GM19035 (cell line): ENCODE measurements around the gene LCE1D.

Experiments
- ATAC-seq: cut with Tn5 transposase; IDR thresholded peaks from one replicate; pipeline ENCODE4 v1.9.1; 2021; ENCODE audit not compliant: unreplicated experiment

The LCE1D gene, protein sequence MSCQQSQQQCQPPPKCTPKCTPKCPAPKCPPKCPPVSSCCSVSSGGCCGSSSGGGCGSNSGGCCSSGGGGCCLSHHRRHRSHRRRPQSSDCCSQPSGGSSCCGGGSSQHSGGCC

DNA sequence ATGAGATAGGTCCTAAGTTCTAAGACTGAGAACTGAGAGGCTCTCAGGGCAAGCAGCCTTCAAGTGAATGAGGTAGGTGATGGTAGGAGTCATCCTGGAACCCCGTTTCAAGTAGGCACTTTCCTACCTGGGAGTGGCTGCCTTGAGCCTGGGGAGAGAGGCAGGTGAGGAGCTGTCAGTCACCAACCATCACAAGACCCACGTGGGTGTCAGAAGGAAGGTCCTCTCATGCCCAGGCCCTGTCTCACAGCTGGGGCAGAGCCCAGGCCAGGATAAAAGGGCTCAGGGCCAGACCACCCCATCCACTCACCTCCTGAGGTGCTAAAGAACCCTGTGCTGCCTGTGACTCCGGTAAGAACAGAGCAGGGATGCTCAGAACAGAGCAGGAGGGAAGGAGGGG, at the start of gene LCE1D:
Gene LCE1D (plus strand): TSS at position 301 of the 400 bp plus-strand sequence. CDS start 1,074 bp downstream, outside the sequence.
- no peak for ATAC-seq

GRCh38 chr1:152747831-152748230, 48.7 kb upstream of the LCE1D start:
- no peak for ATAC-seq

- no peak for ATAC-seq
Observed at GRCh38 chr1:152752225-152752624, 44.3 kb upstream of the LCE1D start.

- ATAC-seq, result no peak
Observed at GRCh38 chr1:152753586-152753985, 42.9 kb upstream of the LCE1D start.

GRCh38 chr1:152756872-152757271, 39.6 kb upstream of the LCE1D start:
- ATAC-seq, result no peak

DNA sequence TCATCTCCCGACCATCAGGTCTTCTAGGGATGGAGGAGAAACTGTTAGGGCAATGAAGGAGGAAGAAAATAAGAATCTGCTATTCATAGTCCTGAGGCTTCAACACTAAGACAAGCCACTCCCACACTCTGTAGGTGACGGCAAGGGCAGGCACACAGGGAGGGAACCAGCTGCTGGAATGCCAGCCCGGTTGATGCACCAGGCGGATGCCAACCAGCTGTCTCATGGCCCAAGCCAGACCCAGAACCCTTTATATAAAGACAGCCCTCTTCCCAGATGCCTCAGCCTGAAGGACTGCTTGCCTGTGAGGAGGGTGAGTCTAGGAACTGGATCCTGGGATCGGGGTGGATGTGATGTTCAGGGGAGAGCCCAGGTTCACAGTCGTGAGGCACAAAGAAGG, 38.8 kb upstream of the LCE1D start, which contains the start of gene KPRP:
Gene KPRP (plus strand): TSS at position 279 of the 400 bp plus-strand sequence. CDS start 1,564 bp downstream, outside the sequence.
- no peak for ATAC-seq

DNA sequence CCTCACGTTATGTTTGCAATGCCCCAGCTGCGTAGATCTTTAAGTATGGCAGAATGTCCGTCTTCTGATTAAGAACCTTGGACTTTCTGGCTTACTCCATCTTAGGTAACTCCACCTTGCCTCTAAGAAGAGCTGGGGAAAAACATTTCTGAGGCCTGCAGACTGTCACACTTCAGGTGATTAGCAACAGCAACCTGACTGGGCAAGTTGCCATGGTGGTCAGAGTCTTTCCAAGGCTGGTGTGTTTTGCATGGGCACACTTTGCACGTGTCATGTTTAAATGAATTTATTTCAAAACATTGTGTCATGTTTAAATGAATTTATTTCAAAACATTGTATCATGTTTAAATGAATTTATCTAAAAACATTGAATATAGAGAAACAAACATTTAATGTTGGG, 37.9 kb upstream of the LCE1D start:
- ATAC-seq, result no peak

DNA sequence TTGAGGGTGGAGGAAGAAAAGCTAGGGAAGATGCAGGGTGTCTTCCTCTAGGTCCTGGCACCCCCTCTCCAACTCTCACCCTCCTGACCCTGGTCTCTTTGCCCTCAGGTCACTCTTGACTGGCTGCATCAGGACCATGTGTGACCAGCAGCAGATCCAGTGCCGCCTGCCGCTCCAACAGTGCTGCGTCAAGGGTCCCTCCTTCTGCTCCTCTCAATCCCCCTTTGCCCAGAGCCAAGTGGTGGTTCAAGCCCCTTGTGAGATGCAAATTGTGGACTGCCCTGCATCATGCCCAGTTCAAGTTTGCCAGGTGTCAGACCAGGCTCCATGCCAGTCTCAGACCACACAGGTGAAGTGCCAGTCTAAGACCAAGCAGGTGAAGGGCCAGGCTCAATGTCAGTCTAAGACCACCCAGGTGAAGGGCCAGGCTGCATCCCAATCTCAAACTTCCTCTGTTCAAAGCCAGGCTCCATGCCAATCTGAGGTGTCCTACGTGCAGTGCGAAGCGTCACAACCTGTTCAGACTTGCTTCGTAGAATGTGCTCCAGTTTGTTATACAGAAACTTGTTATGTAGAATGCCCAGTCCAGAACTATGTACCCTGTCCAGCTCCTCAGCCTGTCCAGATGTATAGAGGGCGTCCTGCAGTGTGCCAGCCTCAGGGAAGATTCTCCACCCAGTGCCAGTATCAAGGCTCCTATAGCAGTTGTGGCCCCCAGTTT, 36.9 kb upstream of the LCE1D start:
- ATAC-seq, result no peak

- no peak for ATAC-seq
Observed at GRCh38 chr1:152760551-152761190, 35.9 kb upstream of the LCE1D start.

DNA sequence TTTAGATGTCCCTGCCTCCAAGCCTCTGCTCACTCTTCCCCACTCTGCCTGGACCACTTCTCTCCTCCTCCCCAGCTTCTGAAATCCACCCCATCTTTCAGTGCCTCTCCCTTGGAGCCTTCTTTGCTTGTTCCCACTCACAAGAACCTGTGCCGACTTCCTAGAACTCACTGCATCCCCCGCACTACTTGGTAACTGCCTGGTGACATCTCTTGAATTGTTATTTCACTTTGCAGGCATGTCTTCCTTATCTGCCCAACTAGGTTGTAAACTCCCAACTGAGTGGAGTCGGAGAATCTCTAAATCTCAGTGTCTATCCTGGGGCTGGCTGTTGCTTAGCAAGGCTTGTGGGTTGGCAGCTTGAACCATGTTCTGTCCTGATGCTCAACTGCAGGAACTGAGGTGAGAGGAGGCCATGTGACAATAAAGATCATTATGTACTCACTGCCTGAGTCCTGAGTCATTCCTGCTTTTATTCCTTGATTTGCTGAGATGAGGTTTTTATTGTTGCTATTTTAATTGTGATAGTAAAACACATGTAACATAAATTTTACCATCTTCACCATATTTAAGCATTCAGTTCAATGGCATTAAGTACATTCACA, 34.8 kb upstream of the LCE1D start:
- no peak for ATAC-seq

DNA sequence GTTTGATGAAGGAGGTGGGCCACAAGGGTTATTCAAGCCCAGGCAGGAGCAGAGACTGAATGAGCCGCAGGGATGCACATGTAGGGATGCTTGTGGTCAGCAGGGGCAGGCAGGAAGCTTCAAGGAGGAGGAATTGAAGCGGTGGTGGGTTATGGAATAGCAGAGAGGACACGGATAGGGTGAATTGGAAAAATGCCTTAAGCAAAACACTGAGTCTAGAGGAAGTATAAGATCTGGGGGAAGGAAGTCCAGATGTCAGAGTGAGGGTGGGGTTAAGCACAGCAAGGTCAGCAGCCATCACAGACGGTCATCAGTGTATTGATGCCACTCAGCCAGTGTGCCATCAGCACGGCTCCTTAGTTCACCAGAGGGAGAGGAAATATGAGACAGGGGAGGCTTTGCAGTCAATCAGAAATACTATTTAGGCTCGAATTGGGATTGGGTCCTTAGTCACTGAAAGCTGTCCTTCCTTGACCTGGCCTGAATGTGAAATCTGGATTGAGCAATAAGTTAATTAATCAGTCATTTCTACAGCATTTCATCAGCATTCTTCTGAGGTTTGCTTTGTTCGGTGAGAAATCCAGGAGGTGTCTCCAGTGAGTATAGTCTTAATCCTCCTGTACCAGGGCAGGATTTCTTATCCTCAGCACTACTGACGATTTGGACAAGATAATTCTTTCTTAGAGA, 27.5 kb upstream of the LCE1D start:
- ATAC-seq, result no peak

DNA sequence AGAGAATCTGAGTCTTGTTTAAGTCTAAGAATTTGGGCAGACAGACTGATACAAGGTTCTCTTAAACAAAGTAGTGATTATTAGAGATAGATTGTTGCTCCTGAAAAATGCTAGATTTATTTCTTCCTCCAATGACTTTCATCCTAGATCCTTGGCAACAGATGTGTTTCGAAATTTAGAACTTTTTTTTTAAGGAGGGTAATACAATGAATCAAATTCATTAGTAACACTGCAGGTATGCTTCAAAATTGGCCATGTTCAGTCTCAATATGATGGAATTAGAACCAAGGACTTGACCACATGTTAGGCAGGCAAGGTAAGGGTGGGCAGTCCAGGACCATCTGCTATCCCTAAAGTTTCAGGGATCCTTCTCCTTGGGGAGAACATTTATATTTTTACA, 26.1 kb upstream of the LCE1D start:
- ATAC-seq, result no peak

GRCh38 chr1:152774875-152775274, 21.6 kb upstream of the LCE1D start, which contains the start of gene LCE1F:
LCE1F (plus strand) TSS chr1:152775140; CDS start chr1:152776372, 1,232 bp downstream.
- ATAC-seq, result no peak

GRCh38 chr1:152776361-152776760, 20.2 kb upstream of the LCE1D start:
- no peak for ATAC-seq

DNA sequence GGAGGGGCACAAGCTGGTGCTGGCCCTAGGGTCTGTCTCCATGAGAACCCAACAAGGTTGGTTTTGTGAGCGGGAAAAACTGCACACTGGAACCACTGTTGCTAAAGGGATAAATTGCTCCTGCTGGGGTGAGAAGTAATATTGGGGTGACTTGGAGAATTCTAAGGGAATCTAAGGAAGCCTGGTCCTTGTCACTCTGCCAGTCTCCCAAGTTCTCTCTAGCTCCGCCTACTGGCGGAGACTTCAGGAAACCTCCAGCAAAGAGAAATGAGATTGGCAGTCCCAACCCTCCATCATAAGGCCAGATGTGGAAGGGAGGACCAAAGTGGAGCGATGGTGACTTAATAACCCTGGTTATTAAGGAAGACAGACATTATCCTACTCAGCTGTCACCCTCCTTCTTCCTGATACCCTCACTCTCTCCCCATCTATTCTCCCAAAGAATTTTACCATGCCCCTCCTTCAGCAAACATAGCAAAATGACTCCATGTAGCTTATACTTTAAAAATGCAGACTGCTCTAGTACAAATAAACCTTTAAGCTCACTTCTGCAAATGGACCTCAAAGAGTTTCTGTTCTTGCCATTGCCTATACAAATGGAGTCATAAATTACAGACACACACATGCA, 18.9 kb upstream of the LCE1D start:
- ATAC-seq, result no peak

- ATAC-seq, result no peak
Observed at GRCh38 chr1:152783095-152783494, 13.4 kb upstream of the LCE1D start.

DNA sequence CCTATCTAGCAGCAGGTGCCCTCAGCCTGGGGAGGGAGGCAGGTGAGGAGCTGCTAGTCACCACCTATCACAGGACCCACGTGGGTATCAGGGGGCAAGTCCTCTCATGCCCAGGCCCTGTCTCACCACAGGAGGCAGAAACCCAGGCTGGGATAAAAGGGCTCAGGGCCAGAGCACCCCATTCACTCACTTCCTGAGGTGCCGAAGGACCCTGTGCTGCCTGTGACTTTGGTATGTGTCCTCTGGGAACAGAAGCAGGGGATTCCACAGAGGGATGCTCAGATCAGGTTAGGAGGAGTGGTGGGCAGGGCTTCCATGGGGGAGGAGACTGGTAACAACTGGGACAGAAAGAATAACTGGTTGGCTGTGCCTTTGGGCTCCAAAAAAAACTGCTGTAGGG, 10.4 kb upstream of the LCE1D start, which contains the start of gene LCE1E:
Gene LCE1E (plus strand): TSS at position 181 of the 400 bp plus-strand sequence. CDS start 1,043 bp downstream, outside the sequence.
- ATAC-seq, result no peak

- no peak for ATAC-seq
Observed at GRCh38 chr1:152795686-152796085, 835 bp upstream of the LCE1D start.

- ATAC-seq, result no peak
Observed at GRCh38 chr1:152801333-152801732, 4.8 kb downstream of the LCE1D start.

DNA sequence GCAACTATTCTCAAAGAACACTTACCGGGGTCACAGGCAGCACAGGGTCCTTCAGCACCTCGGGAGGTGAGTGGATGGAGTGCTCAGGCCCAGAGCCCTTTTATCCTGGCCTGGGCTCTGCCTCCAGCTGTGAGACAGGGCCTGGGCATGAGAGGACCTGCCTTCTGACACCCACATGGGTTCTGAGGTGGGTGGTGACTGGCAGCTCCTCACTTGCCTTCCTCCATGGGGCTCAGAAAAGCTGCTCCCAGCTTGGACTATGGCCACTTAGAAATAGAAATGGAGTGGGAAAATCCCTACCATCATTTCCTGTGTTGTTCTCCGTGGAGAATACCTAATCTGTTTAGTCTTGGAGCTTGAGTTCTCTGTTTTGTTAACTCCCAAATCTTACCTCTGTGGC, 10.1 kb downstream of the LCE1D start, which contains the start of gene LCE1C:
Gene LCE1C (minus strand): TSS at position 76 of the 400 bp plus-strand sequence. CDS start 1,173 bp downstream, outside the sequence.
- ATAC-seq, result no peak
